HG03457 (cell line): ENCODE data around the gene KCNQ1.

ENCODE experiments used
- ATAC-seq: cut with Tn5 transposase; IDR thresholded peaks from one replicate; pipeline ENCODE4 v1.9.1; 2021; ENCODE audit warnings: moderate number of reproducible peaks; ENCODE audit not compliant: unreplicated experiment

KCNQ1 gene

DNA sequence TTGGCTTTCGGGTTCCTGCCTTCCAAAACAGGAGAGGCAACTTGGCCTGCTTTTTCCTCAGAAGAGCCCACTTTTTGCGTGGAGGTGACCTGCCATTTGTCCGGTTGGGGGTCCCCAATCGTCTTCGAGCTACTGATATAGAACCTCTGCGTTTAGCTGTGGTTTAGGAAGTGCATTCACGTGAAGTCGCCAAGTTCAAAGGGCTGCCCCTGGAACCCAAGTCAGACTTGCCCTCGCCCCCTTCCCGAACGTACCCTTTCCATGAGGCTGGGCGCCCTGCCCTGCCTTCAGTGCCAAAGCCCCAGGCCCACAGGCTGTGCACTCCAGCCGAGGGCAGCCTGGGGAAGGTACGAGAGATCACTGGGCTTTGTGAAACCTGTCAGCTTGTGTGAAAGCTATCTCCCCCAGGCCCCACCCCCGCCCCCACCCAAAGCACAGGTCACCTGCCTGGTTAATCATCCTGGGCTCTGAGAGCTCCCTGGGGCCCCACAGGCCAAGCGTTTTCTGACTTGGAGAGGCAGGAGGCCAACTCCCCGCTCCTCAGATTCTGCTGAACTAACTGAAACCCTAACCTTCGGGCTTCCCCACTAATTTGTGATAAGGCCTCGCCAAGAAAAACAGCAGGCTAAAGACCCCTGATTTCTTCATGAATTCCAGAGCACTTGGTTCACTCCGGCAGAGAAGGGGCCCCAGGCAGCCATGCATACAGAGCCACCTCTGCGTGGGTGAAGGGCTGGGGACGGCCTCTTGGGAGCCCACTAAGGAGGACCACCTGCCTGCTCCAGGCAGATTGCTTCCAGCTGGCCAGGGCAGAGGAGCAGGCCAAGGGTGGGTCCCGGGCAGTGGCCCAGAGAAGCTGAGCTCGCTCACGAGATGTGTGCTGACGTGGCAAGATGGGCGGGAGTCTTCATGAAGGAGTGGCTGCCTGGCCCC lies 280.8 kb downstream of the KCNQ1 start:
- ATAC-seq: no peak

DNA sequence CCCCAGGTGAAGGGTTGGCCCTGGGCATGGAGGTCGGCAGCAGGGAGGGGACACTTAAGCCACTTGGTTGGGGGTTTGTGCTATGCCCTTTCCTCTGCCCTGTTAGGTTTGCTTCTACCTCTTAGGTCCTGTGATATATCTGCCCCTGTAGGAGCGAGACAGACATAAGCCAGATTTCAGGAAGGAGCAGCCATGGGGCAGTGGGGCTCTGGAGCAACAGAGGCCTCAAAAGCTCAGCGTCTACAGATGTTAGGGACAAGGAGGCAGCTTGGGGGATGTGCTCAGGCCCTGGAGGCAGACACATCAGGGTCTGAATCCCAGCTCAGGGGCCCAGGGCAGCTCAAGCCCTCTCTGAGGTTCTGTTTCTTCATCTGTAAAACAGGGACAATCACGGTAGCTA lies 282.2 kb downstream of the KCNQ1 start:
- ATAC-seq: no peak

DNA sequence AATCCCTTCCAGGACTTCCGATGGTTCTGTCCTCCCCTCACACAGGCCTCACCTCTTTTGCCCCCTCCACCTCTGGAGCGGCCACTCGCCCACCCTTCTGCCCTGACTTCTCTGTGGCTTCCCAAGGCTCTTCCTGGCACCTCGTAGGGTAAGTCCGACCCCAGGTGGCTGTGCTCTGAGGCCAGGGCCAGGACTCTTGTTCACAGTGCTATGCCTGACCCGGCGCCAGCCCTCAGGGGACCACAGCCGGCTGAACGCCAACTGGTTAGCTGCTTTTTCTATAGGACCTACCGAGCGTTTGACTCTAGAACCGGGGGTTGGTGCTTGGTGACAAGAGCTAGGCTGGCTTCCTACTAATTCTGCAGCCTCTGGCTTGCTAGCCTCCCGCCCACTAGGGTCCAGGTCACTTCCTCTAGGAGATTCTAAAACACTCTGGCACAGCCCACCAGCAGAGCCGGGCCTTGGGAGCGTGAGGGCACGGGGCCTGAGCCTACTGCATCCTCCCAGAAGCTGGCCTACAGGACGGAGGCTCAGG lies 283.4 kb downstream of the KCNQ1 start:
- no peak for ATAC-seq

DNA sequence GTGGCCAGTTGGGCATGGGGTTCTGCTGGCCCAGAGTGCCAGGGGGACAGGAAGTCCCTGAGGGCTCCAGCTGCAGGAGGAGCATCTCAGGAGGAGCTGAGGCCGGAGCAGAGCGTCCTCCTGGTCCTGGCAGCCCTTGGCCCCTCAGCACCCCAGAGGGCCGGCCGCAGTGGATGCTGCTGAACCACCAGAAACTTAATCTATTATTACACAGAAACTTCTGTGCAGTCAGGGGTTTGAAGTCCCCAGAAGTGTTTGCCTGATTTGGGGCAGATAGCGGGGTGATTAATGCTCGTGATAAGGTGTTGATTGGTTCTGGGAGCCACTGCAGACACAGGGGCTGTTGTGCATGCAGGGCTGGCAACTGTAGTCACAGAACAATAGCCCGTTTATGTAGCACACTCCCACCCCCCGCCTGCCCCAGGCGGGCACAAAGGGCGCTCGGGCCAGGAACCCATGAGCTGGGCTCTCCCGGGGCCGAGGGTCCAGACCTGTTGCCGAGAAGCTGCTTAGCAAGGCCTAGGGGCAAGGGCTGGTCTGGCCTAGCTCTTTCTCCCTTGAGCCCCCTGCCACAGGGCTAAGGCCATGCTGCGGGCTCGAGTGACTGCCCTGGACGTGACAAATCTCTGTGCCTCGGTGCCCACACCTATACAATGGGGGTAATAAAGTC lies 284.0 kb downstream of the KCNQ1 start:
- ATAC-seq: no peak

DNA sequence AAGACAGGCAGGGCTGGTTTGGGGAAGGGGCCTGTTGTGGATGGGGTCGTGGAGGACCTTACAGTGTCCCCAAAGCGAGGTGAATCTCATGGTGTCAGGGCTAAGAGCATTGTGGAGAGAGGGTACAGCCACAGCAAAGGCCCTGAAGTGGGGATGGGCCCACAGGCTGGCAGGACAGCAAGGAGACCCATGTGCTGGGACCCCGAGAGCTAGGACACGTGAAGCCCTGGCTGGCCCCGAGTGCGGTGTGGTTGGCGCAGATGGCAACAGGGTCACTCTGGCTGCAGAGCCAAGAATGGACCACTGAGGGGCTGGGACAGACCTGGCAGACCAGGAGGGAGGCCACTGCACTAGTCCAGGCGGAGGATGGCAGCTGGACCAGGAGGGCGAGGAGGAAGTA lies 285.0 kb downstream of the KCNQ1 start:
- no peak for ATAC-seq

DNA sequence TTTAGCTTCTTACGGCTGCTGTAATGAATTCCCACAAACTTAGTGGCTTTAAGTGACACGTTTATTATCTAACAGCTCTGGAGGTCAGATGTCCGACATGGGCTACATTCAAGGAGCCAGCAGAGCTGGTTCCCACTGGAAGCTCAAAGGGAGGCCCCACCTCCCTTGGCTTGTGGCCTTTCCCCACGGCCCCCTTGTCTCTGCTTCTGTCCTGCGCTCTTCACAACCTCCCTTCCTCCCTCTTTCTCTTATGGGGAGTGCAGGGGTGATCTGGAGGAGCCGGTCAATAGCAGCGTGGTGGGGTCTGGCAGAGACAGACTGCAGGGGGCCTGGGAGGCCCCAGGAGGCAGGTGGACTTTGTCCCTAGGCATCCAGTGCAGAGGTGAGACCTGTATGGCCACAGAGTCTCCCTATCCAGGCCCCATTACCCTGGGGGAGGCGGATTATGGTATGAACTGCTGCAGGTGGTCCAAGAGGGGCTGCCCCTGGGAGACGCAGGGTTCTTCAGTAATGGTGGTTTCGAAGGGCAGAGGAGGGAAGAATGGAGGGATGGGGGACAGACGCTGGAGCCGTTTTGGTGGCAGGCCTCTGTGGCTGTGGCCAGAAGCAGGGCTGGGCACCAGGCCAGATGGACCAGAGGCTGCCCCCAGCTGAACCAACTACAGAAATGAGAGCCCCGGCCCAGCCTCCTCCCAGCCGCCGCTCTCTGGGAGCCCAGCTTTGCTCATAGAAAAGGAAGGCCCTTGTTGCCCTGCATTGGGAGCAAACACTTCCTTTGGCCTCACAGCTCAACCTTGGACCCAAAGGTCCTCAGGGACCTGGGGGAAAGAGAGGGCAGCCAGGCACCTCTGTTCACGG lies 285.7 kb downstream of the KCNQ1 start:
- no peak for ATAC-seq

DNA sequence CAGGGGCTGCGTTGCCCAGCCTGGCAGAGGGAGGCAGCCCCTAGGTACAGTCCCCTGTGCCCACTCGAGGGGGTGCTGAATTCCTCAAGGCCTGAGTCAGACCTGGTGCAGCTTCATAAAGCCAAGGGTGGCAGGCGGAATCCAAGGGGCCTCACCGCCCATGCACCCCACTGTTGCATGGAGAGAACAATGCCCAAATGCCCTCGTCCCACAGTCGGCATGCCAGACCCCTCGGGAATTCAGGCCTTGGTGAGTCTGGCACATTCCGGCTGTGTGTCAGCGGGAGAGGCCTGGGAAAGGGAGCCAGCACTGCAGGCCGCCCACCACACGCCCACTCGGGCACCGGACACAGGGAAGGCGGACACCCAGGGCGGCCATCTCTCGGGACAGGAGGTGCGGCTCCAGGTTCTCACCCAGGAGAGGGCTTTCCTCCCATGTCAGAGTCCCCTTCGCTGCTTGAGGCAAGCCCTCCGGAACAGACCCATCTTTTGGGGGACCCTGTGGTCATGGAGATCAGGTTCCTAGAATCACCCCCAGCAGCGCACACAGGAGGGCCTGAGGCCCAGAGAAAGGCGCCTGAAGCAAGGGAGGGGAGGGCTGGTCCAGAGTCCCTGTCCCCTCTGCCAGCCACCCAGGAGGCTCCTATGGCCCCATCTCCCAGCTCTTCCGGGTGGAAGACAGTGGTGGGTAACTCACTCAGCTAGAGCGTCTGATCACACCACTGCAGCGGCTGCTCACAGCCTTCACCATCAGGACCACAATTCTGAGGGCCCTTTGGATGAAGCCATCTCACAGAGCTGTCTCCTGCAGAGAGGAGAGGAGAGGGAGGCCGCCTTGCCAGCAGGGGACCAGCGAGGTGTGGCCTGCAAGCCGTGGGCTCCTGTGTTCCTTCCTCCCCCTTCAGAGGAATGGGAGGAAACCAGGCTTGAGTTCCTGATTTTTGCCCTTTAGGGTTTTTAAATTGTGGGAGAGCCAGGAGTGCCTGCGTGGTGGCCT lies 286.6 kb downstream of the KCNQ1 start:
- ATAC-seq: no peak

DNA sequence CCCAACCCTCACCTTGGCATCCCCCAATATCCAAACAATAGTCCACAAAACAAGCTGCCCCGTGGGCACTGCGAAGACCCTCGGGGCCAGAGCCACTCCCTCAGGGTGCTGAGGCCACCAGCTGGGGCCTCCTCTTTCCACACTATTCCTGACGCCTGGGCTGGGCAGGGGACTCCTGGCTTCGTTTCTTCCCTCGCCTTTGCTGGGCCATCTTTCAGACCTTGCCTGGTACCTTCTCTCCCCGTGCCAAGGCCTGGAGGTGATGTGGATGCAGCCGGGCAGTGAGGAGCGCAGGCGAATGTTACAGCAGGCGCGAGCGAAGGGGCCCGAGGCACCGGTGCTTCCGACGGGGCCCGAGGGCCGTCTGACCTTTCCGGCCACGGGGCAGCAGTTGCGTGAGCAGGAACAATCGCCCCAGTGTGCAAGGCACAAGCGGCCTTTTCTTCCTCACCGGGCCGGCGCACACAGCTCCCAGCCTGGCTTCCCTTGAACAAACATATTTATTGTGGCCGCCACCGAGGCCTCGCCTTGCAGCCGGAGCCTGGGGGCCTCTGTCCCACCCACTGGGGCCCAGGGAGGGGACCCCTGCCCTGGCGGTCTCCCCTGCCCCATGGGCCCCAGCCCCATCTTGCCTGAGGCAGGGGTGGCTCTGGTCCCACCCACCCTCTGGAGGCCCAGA lies 287.6 kb downstream of the KCNQ1 start:
- no peak for ATAC-seq

DNA sequence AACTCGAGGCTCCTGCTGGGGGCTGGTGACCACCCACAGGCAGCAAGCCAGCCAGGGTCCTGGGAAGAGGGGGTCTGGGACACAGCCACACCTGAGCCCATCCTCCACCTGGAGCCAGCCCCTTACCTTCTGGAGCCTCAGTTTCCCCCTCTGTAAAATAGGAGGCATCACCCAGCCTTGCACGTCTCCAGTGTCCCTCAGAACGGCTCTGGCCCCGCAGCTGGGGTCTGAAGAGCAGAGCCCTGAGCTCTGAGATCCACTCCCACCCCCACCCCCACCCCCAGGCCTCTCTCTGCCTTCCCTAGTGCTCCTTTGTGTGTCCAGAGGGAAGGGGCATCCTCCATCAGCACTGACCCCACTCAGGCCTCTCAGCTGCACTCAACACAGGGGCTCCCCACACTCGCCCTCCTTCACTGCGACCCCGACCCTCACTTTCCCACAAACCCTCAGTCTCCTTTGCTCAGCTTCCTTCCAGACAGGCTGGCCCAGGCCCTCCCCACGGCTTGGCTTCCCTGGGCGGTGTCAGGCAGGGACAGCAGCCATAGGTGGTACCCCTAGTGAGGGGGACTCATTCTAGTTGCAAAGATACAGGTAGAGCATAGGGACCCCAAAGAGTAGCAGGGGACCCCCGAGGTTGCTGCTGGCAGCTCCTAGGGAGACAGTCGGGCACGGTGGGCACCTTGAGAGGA lies 288.3 kb downstream of the KCNQ1 start:
- no peak for ATAC-seq

DNA sequence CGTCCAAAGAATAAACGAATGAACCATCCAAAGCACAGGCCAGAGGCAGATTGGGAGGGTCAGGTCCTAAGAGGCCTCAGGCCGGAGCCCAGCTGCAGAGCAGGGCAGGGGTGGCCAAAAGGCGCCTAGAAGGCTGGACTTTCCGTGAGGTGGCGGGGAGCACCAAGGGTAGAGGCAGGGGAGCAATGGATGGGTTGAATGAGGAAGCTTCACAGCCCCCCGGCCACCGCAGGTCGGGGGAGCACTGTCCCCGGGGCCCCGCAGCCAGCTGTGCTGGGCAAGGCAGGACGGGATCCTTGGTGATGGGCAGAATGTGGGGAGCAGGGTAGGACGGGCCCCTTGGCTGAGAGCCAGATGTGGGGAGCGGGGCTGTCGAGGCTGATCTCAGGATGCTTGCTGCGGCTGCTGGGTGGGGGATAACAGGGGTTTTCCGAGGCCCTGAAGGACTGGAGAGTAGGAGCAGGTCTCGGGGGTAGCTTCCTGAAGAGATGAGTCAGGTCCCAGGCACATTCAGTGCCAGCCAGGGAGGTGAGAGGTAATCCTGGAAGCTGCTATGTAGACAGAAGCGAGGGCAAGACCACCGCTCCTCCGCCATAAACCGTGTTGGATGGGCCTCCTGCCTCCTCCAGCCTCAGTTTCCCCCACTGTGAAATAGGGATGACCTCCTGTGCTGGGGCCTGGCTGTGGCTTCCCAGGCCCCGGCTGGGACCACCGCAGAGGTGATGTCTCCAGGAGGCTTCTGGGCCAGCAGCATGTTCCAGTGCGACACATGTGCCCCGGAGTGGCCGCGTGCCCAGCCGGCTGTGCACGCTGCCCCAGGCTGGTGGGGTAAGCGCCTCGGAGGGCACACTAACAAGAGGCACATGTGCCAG lies 289.6 kb downstream of the KCNQ1 start:
- ATAC-seq: no peak

DNA sequence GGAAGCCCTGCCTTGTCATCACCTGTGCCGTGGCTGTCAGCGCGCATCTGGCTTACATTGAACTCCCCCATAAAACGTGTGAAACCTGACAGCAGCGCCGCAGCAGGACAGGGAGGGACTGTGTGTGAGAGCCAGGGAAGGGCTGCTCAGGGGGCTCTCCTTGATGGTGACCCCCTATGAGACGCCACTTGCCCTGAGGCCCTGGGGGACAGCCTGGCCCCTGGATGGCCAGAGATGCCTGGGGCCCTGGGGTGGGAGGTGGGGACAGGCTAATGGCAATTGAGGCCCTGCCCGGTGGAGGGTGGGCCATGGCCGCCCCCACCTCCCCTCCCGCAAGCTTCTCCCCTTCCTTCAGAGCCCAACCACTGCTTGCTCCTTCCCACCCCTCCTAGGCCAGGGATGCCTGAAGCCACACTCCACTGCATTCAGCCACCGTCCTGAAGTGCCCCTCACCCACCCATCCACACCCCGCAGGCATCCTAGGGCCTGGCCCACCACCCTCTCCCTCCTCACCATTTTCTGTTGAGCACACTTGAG lies 290.3 kb downstream of the KCNQ1 start:
- no peak for ATAC-seq

DNA sequence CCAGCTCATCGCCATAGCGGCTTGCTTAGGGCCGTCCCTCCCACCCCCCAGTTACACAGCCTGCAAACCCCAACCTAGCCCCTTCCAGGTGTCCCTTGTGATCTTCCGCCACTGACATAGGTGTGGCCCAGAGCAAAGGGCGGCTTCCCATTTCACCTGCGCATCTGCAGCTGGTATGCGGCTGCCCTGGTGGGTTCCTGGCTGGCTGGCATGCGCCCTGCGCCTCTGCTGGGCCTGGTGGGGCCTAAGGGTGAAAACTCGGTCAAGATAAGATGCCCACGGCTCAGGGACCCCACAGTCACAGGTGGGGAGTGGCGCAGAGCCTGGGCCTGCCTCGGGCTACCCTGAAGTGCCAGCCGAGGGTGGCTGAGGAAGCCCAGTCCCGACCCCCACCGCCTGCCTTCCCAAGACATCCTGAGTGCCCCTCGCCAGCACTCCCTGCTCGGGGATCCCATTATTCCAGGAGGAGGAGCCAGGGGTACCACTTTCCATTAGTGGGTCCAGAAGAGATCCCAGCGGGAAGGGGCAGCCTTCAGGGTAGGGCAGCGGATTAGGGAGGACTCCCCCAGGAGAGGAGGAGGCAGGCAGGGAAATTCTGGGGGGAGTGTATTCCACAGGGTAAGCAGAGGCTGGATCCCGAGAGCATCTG lies 291.9 kb downstream of the KCNQ1 start:
- no peak for ATAC-seq

DNA sequence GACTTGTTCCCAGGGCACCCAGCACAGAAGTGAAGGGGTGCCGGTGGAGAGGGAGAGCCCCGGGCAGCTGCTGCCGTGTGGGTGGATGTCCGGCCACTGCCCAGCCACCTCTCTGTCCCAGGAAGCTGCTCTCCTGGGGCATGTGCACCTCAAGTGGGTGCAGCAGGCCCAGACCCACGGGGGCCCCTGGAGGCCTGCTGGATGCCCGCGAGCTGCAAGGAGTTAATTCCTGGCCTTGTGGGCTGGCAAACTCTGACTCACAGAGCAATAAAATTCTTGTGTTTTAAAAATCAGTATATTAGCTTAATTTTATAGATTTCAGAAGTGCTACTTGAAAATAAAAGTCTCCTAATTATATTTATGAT lies 292.4 kb downstream of the KCNQ1 start:
- no peak for ATAC-seq

DNA sequence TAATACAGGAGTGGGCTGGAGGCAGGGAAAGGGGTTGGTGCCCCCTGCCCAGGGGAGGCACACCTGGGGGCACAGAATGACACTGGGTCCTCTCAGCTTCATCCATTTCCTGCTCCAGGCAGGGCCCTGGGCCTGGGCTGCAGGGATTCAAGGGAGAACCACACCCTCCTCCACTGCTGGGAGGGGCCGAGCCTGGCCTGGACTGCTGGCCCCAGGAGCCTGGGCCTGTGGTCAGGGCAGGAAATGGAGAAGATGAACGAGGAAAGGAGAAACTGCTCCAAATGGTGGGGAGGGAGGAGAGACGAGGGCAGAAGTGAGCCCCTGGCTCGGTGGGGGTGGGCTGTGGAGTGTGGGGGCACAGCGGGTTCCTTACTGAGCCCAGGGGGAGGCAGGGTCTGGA lies 293.1 kb downstream of the KCNQ1 start:
- ATAC-seq: no peak

DNA sequence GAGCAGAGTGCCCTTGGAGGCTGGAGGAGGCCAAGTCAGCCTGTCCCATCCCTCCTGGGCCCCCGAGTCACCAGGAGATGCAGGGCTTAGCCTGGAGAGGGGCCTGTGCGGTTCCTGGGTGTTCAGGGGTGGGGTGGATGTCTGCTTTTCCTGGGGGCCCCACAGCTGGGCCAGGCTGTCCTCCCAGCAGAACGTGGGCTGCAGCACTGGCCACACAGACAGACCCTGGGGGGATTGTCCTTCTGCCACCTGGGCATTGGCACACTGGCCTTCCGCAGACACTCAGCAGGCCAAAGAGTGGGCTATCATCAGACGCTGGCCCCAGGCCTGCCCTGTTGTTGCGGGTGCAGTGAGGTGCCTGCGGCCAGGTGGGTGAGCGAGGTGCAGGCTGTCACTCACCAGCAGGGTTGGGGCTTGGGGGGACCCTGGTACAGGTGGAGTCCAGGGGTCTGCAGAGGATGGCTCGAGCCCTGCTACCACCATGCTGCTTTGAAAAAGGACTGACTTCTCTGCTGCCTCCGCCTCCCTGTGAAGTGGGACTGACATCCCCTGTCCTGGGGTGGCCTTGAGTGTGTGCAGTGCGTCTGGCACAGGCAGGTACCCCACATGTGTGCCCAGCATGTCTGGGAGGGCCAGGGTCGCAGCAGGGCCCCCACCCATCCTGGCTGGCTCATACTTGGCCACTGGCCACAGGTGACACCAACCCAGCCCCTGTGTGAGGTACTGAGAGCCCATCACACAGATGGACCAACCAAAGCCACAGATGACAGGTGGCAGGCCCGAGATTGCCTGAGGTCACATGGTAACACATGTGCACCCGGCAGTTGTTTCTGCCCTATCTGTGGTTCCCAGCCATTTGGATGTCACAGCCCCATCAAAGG lies 294.0 kb downstream of the KCNQ1 start:
- no peak for ATAC-seq
